ENCODE data around the gene TOPAZ1.
"Not testable (repeated sequence)": the region's sequence is repeated elsewhere in the genome, so short reads cannot be mapped to it uniquely, and the experiment has no call there.

Gene TOPAZ1

DNA sequence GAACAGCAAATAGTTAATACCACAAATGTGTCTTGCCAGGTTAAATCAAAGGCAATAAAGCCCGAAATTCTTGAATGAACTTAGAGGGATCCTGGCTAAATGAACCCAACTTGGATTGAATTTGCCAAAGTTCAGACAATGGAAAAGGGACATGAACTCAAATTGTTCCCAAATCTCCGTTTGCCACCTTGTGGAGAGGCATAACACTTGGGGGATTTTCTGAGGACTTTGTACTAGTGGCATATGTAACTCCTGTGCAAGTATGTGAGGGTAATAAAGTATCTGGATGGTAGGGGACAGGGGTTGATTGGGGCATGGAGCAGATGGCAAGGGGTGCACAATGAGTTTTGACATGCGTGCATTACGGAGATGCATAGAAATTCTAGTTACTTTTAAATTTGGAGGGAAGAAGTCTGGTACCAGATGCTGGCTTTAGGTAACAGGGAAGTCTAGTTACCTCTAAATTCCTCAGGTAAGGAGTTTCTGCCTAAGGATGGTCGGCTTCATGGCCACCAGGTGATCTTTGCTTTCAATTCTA lies 95.6 kb downstream of the TOPAZ1 start:
- no peak for DNase-seq

- peak; percentile 85 to 91 for DNase-seq
Observed at GRCh38 chr3:44338010-44338827, 96.5 kb downstream of the TOPAZ1 start, which contains the start of gene TCAIM. TSS of gene TCAIM (plus strand) at chr3:44338766. CDS start at chr3:44354783, 16,017 bp downstream.

GRCh38 chr3:44338828-44339127 lies 97.1 kb downstream of the TOPAZ1 start:
- DNase-seq, result no peak

DNA sequence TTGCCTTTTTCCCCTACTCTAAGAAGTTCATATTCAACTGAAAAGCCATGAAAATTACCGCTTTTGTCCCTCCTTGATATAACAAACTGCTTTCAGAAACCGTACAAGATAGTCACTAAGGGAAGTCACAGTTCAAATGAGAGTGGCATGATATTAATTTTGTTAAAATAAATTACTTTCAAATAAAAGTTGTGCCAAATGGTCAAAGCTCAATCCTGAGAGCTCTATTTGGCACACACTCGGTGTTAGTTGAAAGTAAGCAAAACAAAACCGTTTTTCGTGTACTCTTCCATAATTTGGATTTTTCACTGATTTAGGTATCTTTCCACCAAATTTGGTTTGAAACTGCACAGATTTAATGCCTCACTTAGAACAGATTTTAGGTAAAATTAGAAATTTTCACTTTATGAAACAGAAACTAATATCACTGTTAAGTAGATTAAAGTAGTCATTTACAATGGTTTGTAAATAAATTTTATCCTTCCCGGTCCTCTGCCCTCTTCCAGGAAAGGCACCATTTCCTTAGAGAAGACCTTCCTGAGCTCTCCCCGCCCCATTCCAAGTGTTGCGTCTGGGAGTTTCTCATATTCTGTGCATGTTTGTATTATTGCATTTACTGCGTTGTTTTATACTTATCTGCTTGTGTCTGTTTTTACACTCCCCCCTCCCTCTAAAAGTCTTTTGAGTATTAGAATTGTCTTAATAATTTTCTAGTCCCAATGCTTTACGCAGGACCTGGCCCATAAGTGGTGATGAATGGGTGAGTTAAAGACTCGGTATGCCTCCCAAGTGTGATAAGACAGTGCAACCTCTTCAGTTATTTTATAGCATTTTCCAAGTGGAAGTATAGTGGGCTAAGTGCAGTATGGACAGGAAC lies 97.7 kb downstream of the TOPAZ1 start:
- DNase-seq, result no peak

GRCh38 chr3:44340058-44340395 lies 98.3 kb downstream of the TOPAZ1 start:
- no peak for DNase-seq

DNA sequence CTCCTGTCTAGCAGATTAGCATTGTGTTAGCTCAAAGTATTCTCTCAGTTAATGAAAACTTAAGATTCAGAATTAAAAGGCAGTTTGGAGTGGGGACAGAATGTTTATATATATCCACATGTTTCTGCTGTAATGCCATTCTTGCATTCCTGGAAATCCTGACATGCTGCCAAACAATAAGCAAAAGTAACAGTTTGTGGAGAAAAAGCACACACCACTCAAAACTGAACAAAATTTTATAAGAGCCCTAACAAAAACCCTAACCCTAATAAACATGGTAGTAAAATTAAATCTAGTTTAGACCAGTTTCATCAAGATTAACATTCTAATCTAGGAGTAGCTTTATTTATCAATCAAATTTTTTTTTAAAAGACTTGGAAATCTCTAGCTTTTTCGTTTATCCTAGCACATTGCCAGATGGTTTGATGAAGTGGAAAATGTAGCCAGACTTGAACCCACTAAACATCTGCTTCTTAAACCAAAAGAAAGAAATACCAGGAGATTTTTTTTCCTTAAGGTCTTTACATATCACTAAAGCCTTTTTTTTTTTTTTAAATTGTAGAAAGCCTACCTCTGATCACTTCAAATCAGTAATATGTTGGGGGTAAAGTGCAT lies 100.6 kb downstream of the TOPAZ1 start:
- no peak for DNase-seq

DNA sequence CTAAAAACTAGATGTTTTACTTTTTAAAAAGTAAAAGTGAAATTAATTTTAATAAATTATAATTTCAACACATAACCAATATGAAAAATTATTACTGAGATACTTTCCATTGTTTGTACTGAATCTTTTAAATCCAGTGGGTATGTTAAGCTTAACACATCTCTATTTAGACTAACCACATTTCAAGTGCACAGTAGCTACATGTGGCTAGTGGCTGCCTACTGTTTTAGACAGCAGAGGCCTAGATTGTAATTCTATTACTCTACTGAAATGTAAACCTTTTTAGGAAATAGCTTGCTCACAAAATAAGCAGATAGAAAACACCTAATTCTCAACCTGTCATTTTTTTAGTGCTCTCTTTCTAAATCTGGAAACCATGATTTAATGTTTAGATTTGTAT lies 101.7 kb downstream of the TOPAZ1 start:
- DNase-seq, result no peak

GRCh38 chr3:44346590-44346989 lies 104.9 kb downstream of the TOPAZ1 start:
- DNase-seq, result not testable (repeated sequence)

DNA sequence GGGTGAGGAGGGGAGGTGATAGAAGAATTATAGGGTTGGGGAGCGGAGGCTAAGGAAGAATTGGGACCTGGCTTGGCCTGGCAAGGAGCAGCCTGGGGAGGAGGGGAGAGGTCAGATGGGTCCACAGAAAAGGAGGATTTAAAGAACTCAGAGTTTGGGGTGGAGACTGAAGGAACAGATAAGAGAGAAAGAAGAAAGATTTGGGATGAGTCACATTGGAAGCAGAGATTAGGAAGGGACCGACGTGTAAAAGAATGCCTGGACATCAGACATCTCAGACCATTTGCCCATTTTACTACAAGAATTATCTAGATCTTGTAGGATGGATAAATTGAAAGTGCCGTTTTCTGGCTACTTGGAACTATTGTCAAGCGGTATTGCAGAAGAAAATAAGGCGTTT lies 107.3 kb downstream of the TOPAZ1 start:
- DNase-seq, result no peak

DNA sequence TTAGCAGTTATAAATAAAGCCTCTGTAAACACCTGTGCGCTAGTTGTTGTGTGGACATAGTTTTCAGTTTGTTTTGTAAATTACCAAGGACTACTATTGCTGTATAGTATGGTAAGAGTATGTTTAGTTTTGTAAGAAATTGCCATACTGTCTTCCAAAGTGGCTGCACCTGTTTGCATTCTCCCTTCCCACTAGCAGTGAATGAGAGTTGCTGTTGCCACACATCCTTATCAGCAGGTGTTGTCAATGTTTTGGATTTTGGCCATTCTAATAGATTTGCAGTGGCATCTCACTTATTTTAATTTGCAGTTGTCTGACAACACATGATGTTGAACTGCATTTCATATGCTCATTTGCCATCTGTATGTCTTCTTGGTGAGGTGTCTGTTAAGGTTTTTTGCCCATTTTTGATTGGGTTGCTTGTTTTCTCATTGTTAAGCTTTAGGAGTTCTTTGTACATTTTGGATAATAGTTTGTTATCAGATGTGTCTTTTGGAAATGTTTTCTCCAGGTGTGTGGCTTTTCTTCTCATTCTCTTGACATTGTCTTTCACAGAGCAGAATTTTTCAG lies 111.8 kb downstream of the TOPAZ1 start:
- no peak for DNase-seq

DNA sequence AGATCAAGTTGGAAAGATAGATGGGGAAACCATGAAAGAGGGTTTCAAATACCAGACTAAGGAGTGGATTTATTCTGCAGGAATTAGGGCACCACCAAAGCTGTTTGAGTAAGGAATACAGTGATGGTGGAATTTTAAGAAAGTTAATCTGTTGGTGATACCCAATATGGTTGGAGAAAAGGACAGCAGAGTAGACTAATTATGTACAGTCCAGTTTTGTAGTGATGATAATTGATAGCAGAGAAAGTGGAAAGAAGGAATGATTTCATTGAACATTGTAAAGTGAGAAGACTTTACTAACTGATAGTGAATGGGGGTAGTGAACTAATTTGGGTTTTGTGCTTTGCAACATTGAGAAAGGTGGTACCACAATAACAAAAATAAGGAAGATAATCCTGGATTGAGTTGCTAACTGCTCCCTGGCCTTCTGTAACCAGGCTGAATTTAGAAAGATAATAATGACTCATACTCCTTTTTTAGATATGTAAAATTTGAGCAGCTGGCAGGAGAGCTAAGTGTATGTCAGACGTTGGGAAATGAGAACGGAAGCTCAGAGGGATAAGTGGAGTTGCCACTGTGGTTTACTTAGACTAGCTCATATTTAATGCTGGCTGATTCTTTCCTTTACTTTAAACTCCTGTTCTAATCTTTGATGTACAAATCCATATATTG lies 113.8 kb downstream of the TOPAZ1 start:
- no peak for DNase-seq

DNA sequence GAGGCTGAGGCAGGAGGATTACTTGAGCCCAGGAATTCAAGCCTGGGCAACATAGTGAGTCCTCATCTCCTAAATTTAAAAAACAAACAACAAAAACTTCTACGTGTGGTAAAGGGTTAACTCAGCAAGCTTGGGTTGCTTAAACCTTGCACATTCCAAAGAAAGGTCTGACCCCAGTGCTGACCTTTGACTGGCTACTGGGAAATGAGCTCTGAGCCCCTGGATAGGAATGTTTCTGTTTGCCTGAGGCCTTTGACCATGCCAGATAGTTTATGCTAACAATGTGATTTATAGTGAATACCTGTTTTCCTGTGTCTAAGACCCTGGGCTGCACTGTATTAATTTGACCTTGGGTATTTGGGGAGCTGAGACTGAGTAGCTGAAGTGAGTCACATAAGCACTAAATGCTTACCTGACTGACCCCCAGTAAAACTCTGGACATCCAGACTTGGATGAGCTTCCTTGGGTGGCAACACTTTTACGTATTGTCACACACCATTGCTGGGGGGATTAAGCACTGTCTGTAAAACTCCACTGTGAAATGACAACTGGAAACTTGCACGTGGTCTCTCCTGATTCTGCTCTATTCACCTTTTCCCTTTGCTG lies 117.6 kb downstream of the TOPAZ1 start:
- DNase-seq, result no peak

GRCh38 chr3:44363591-44363990 lies 121.9 kb downstream of the TOPAZ1 start:
- no peak for DNase-seq

GRCh38 chr3:44365952-44366351 lies 124.3 kb downstream of the TOPAZ1 start:
- no peak for DNase-seq

DNA sequence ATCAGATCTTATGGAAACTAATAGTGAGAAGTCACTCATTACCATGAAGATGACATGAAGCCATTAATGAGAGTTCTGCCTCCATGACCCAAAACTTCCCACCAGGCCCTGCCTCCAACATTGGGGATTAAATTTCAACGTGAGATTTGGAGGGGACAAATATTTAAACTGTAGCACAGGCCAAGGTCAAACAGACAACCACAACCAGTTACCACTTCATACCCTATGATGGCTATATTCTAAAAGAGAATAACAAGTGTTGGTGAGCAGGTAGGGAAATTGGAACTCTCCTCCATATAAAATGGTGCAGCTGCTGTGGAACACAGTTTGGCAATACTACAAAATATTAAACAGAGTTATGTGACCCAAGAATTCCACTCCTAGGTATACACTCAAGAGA lies 133.8 kb downstream of the TOPAZ1 start:
- no peak for DNase-seq
